A673 (cell line): ENCODE results near the gene FEM1C. TPM values are rescaled to one million over a fixed set of nuclear protein-coding genes. Genes with fewer than 3 reads are reported as not detected.

ENCODE experiments used
- BruUV-seq: library from RNA; stranded (reverse); fragments of 400-500 nt; replicated peaks from 2 replicates; lab custom pipeline; 2021; lab: Mats Ljungman, UMichigan
- CTCF ChIA-PET: fragments of 300-600 bp; sonication (Branson Sonifier 250); formaldehyde crosslinking; loops from one replicate; lab custom pipeline; 2022; ENCODE audit warnings: antibody characterized with exemption; lab: Charles Lee
- POLR2A ChIA-PET: fragments of 300-600 bp; sonication (Branson Sonifier 250); formaldehyde crosslinking; loops from one replicate; lab custom pipeline; 2022; ENCODE audit warnings: antibody characterized with exemption; ENCODE audit not compliant: low non-redundant PET; lab: Charles Lee
- DNase-seq: peaks from one replicate; pipeline ENCODE4 v3.0.0-alpha.2; 2015; ENCODE audit warnings: low spot score
- H3K27ac ChIP-seq: fragments of 200-600 bp; sonication (generic); 2 replicates; pipeline ENCODE4 v1.5.1; 2016; ENCODE audit warnings: mixed run types, low read depth, mild to moderate bottlenecking, mixed read lengths, antibody characterized with exemption, low read length; ENCODE audit not compliant: poor library complexity, severe bottlenecking
- H3K27me3 ChIP-seq: fragments of 200-600 bp; sonication (generic); replicated peaks from 2 replicates; pipeline ENCODE4 v1.6.1; 2017; ENCODE audit warnings: mixed run types, low read depth, mild to moderate bottlenecking, mixed read lengths, antibody characterized with exemption, low read length; ENCODE audit not compliant: insufficient read depth, poor library complexity
- H3K36me3 ChIP-seq: fragments of 200-600 bp; sonication (generic); 2 replicates; pipeline ENCODE4 v1.6.1; 2016; ENCODE audit warnings: mixed run types, mild to moderate bottlenecking, mixed read lengths, antibody characterized with exemption, low read length; ENCODE audit not compliant: insufficient read depth, poor library complexity, severe bottlenecking
- H3K4me1 ChIP-seq: fragments of 200-600 bp; sonication (generic); 2 replicates; pipeline ENCODE4 v1.6.1; 2017; ENCODE audit warnings: mixed run types, mild to moderate bottlenecking, mixed read lengths, antibody characterized with exemption, low read length; ENCODE audit not compliant: insufficient read depth, poor library complexity, severe bottlenecking
- H3K4me3 ChIP-seq: fragments of 200-600 bp; sonication (generic); 2 replicates; pipeline ENCODE4 v1.5.1; 2016; ENCODE audit warnings: low read depth, mixed run types, mild to moderate bottlenecking, mixed read lengths, low read length; ENCODE audit not compliant: poor library complexity, severe bottlenecking
- H3K9me3 ChIP-seq: fragments of 200-600 bp; sonication (generic); 2 replicates; pipeline ENCODE4 v1.6.1; 2016; ENCODE audit warnings: mixed run types, low read depth, mild to moderate bottlenecking, mixed read lengths, antibody characterized with exemption, low read length; ENCODE audit not compliant: poor library complexity, severe bottlenecking
- CTCF ChIP-seq: fragments of 300-800, 200-600 bp; sonication (generic); conservative IDR thresholded peaks from 2 replicates; pipeline ENCODE4 v1.5.1; 2017; ENCODE audit warnings: low read depth, mild to moderate bottlenecking, antibody characterized with exemption, low read length, moderate library complexity, mixed read lengths
- EZH2 ChIP-seq: fragments of 200-600 bp; sonication (generic); IDR thresholded peaks from 2 replicates; pipeline ENCODE4 v1.6.1; 2017; ENCODE audit warnings: borderline replicate concordance, low read depth, mild to moderate bottlenecking, mixed read lengths, antibody characterized with exemption, low read length; ENCODE audit not compliant: poor library complexity, severe bottlenecking
- intact Hi-C: fragments of 100-400 bp; cut with micrococcal nuclease; formaldehyde crosslinking; loops from one replicate; pipeline ENCODE4 v1.10.0; 2022; ENCODE audit not compliant: unreplicated experiment
- total RNA-seq: library from RNA; stranded (reverse); gene quantifications from 2 replicates; pipeline ENCODE4 v1.2.3, GENCODE V29; 2021

The FEM1C gene
- total RNA-seq, 1 experiment from 2014 or later = 15.0 TPM

GRCh38 chr5:115541611-115542010 is 3.0 kb downstream of the FEM1C start:
- DNase-seq = no peak
- POLR2A ChIA-PET = no interaction called here
- peaks cover 3% of the 10 kb centered on the region for H3K4me1 ChIP-seq
- TF ChIP-seq CTCF = no peak
- no peak for TF ChIP-seq EZH2
- peaks cover 32% of the 10 kb centered on the region for H3K36me3 ChIP-seq
- peaks cover 10% of the 10 kb centered on the region for H3K9me3 ChIP-seq
- intact Hi-C loops = loop anchor here (10.0 kb wide), 1 partner anchor 293 kb away; no protein-coding TSS in a partner anchor
- H3K27me3 ChIP-seq = no peaks in the 10 kb centered on the region
- peak overlapping the region; percentile 92 for H3K4me3 ChIP-seq
- no peak overlapping the region for H3K27ac ChIP-seq
- CTCF ChIA-PET = no interaction called here
- no TSS peak for BruUV-seq

- ChIA-PET CTCF (no interaction called here), POLR2A (no interaction called here)
- intact Hi-C loops = no loop called here
- no peak for DNase-seq
- no peak overlapping the region for H3K27ac ChIP-seq
- H3K36me3 ChIP-seq = peaks cover 28% of the 10 kb centered on the region
- peaks cover 19% of the 10 kb centered on the region for H3K4me1 ChIP-seq
- H3K4me3 ChIP-seq = no peak overlapping the region
- H3K27me3 ChIP-seq = no peaks in the 10 kb centered on the region
- TF ChIP-seq CTCF = no peak
- TF ChIP-seq EZH2 = no peak
- no peaks in the 10 kb centered on the region for H3K9me3 ChIP-seq
- BruUV-seq = no TSS peak
Observed at GRCh38 chr5:115535479-115536035, 9.0 kb downstream of the FEM1C start.

- peaks cover 15% of the 10 kb centered on the region for H3K36me3 ChIP-seq
- no peak for TF ChIP-seq EZH2
- no peak for TF ChIP-seq CTCF
- intact Hi-C loops = no loop called here
- H3K4me1 ChIP-seq = peaks cover 19% of the 10 kb centered on the region
- DNase-seq = peak; percentile 8
- peak overlapping the region; percentile 21 for H3K27ac ChIP-seq
- no TSS peak for BruUV-seq
- H3K4me3 ChIP-seq = no peak overlapping the region
- CTCF ChIA-PET = interaction anchor here (0.6 kb wide), 1 partner anchor 310 kb away, joined by 7 read pairs; no protein-coding TSS in a partner anchor
- no peaks in the 10 kb centered on the region for H3K27me3 ChIP-seq
- H3K9me3 ChIP-seq = no peaks in the 10 kb centered on the region
- POLR2A ChIA-PET = no interaction called here
Observed at GRCh38 chr5:115532517-115532916, 12.1 kb downstream of the FEM1C start.
